Measurements from ENCODE around the gene MPO. TPM values are rescaled to one million over a fixed set of nuclear protein-coding genes. Genes with fewer than 3 reads are reported as not detected.

Gene MPO
- polyA plus RNA-seq, 3 donors, result 2.7 to 6.9 (median 6.6) TPM

DNA sequence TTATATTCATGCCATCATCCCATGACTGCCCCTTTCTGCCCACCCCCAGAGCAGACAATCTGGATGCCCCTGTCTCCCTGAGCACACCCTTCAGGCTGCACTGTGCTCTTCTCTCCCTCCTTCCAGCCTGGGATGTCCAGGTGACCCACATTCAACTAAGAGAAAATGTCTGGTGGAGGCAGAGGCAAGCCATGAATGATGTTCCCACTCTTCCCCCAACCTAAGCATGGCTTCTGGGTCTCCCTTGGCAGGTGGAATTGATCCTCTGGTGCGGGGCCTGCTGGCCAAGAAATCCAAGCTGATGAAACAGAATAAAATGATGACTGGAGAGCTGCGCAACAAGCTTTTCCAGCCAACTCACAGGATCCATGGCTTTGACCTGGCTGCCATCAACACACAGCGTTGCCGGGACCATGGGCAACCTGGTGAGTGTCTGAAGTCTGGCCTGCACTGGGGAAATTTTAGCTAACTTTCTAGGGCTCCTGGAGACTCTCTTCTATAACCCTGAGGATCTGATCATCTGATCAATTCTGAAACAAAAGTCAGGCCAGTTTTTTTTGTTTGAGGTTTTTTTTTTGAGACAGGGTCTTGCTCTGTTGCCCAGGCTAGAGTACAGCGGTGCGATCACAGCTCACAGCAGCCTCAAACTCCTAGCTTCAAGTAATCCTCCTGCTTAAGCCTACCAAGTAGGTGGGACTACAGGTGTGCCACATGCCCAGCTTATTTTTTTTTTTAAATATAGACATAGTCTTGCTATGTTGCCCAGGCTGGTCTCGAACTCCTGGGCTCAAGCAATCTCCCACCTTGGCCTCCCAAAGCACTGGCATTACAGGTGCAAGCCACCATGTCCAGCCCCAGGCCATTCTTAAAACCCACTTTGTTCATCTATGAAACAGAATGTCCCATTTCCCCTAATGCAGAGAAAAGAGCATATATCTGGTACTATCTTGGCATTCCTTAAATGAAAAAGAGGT lies 14.5 kb downstream of the MPO start:
- no peak for DNase-seq

DNA sequence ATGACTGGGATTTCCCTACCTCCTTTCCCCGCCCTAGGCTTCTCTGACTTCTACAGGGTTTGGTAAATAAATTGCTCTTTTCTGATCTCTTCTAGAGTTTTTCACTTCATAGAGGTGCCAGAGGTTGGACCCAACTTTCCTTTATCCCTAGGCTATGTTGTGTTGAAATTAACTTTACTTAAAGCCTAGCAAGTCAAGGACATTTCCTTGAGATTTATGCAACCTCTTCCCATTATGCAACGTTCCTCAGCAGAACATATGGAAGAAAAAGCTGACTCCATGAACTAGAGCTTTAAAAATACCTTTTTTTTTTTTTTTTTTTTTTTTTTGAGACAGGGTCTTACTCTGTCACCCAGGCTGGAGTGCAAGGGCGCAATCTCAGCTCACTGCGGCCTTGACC lies 15.5 kb downstream of the MPO start:
- no peak for DNase-seq

DNA sequence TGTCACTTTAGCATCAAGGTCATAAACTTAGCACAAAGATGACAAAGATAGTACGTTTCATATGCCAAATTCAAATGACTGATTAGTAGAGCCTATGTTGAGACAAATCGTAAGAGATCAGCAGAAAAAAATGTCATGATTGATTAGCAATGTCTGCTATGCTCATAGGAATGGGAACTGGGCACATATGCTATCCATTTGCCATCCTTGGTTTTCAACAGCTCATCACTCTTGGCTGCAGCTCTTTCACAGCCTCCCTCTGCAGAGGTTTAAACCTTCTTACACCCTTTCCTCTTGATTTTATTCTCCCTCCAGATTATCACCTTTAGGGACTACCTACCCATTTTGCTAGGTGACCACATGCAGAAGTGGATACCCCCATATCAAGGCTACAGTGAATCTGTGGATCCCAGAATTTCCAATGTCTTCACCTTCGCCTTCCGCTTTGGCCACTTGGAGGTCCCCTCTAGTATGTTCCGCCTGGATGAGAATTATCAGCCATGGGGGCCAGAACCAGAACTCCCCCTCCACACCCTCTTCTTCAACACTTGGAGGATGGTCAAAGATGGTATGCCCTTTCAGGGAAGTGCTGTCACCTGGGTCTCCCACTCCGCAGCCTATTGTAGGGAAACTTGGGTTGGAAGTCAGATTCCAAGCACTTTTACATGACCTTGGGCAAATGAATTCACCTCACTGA lies 16.2 kb downstream of the MPO start:
- no peak for DNase-seq

DNA sequence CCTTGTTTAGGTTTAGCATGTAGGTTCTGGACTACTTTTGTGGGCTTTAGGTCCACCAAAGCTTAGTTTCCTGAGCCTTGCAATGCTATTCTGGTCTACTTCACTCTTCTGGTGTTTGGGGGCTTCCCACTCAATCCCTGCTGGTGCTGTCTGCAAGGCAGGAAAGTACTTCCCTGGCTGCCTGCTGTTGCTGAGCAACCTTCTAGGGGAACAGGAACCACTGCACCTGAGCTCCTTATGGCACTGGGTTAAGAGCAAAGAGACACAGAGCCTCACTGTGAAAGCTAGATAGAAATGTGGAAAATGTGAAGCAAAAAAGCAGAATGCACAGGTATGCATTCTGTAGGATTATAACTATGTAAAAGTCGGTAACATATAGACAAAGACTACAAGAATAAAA lies 17.0 kb downstream of the MPO start:
- no peak for DNase-seq

DNA sequence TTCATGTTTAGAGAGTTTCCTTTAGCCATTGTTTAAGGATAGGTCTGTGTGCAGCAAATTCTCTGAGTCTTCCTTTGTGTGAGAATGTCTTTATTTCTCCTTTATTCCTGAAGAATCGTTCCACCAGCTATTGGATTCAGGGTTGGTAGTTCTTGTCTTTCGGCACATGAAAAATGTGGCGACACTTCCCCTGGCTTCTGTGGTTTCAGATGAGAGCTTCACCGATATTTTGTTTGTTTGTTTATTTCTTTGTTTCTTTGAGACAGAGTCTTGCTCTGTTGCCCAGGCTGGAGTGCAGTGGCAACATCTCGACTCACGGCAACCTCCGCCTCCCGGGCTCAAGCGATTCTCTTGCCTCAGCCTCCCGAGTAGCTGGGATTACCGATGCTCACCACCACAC lies 18.6 kb downstream of the MPO start:
- DNase-seq, result no peak

DNA sequence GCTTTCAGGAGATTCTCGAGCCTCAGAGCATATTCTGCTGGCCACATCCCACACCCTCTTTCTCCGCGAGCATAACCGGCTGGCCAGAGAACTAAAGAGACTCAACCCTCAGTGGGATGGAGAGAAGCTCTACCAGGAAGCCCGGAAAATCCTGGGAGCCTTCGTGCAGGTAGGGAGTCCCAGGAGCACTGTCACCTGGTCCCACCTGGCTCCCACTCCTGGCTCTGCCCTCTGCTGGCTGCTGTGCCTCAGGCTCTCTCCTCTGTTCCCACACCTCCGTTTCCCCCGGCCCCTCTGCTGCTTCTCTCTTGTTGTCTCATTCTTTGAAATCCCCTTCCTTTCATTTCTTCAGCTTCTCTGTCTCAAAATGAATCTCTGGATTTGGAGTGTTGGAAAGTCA lies 25.9 kb downstream of the MPO start:
- DNase-seq, result no peak

DNA sequence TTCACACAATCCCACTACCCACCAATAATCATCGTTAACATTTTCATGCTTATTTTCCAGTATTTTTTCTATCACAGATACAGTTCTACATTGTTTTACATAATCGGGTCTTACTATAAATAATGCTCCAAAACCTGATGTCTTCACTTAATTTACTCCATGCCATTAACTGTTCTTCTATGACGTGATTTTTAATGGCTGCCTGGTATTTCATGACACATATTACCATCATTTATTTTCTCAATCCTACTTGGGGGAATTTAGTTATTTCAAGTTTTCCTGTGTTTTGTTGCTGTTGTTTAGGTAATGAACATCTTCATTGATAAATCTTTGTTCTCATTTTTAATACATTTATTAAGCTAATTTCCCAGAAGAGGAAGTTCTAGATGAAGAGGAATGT lies 27.7 kb downstream of the MPO start:
- no peak for DNase-seq

DNA sequence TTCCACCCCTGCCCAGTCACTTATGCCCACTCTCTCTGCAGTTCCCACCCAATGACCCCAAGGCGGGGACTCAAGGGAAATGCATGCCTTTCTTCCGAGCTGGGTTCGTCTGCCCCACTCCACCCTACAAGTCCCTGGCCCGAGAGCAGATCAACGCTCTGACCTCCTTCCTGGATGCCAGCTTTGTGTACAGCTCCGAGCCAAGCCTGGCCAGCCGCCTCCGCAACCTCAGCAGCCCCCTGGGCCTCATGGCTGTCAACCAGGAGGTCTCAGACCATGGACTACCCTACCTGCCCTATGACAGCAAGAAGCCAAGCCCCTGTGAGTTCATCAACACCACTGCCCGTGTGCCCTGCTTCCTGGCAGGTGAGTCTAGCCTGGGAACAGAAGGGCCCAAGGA lies 28.6 kb downstream of the MPO start:
- DNase-seq, result no peak

DNA sequence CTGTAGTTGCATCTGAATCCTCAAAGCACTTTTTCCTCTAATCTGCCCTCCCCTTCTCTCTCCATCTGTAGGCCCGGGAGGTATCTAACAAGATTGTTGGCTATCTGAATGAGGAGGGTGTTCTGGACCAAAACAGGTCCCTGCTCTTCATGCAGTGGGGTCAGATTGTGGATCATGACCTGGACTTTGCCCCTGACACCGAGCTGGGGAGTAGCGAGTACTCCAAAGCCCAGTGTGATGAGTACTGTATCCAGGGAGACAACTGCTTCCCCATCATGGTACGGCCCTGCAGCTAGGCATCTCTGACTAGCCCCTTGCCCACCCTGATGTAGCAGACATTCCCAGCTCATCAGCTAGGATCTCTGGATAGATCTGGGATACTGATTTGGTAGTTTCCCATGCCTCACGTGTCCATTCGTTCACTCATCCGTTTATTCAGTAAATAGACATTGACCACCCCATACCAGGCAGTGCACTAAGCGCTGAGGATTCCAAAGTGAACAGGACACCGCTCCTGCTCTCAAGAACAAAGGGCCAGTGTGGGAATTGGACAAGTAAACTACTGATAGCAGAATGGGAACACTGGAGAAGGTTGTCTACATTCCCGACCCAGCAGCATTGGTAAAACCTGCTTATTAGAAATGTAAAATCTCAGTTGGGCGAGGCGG lies 30.3 kb downstream of the MPO start:
- DNase-seq, result no peak

DNA sequence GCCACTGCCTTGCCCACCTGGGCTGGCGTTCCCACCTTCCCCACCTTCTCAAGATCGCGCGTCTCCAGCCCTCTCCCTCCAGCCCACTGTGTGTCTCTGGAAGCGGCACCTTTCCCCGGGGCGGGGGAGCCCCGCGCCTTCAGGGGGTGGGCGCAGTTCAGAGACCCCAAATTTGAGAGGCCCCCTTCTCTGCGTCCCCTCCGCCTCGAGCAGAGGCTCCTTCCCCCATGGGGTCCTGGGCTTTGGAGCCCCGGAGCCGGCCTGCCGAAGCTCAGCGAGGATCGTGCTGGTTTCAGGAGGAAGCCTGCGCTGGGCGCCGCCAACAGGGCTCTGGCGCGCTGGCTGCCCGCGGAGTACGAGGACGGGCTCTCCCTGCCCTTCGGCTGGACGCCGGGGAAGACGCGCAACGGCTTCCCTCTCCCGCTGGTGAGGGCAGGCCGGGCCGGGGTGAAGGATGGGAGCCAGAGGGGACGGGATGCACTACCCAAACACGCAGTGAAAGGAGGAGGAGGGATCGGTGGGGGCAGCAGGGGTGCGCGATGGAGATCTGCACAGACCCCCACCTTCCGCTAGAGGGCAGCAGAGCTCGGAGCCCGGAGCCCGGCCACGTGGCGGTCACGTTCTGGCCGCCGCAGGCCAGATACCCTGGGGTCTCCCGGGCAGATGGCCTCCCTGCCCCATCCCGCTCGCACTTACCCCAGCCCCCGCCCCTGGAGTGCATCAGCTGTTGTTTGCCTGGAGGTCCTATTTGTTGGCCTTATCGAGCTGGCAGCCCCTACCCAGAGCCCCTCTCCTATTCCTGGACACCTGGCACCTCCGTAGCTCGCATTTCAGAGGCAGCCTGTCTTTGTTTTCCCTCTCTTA lies 31.2 kb downstream of the MPO start:
- DNase-seq, result peak; percentile 58

DNA sequence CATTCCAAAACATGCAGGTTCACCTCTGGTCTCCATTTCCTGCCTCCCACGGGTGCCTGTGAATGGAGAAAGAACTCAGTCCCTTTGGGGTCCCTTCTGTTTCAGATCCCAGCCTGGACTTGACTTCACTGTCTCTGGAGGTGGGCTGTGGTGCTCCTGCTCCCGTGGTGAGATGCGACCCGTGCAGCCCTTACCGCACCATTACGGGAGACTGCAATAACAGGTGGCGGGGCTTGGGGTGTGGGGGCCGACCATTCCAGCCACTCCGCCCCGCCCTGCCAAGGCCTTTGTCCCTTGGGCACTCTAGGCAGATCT lies 31.8 kb downstream of the MPO start:
- DNase-seq, result no peak

DNA sequence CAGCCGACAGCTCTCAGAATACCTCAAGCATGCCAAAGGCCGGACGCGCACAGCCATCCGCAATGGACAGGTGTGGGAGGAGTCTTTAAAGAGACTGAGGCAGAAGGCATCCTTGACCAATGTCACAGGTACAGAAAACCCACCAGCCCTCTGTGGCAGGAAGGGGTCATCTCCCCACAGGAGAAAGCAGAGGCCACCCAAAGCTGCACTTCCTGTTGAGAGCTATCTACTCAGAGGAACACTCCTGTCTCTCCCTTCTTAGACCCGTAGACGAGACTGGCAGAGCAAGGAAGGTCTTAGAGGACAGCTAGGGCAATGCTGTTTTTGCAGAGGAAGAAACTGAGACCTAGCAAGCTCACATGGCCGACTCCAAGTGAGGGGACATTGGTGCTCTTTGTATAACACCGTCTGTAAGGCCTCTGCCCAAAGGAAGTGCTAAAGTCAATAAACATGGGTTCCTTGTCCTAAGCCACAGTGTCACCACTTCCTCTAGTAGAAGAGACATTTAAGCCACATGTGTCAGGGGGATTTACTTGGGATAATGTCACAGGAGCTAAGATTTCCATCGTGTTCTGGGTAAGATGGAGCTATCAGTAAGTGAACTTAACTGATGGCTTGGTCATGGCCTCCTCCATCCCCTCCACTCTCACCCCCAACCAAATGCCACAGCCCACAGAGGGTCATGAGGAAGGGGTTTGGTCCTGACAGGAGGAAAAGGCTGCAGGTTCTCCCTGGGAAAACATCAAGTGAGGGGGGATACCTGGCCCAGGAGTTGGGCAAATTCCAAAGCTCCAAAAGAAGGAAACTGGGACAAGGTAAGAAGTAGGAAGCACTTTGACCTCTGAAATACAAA lies 33.0 kb downstream of the MPO start:
- DNase-seq, result no peak

DNA sequence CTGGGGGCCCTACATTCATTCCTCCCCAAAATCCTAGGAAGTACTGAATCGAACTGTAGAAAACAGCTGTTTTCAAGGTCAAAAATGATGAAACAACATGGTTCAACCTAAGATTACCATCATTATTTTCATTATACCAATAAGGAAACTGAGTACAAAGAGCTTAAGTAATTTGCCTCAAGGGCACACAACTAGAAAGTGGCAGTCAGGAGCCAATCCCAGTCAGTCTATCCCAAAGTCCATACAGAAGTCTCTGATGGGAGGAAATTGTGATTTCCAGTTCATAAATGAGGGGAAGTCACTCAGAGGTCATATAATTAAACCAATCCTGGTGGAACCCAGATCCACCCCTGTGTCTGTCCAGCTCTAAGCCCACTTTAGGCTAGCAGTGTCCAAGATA lies 34.0 kb downstream of the MPO start:
- no peak for DNase-seq

DNA sequence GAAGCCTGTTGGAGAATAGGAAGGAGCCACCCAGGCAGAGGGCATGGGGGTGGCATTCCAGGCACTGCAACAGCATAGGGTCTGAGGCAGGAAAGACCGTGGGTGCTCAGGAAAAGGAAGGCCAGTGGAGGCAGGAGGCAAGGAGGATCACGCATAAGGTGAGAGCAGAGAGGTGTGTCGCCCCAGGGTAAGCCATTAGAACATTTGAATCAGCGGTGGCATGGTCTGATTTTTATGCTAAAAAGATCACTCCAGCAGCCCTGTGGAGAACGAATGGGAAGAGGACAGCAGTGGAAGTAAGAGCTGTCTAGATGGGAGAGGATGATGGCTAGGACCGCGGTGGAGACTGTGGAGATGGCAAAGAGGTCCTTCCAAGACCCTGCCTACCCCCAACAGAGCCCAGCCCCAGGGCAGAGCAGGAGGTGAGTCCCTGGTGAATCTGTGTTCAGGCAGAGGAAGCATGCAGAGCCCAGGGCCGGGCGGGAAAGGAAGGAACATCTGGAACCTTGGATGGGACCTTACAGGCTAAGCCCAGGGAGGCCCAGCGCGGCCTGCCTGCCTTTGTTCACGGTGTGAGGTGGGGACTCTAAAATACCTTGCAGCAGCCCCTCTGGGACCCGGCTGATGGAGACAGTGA lies 34.5 kb downstream of the MPO start:
- no peak for DNase-seq

DNA sequence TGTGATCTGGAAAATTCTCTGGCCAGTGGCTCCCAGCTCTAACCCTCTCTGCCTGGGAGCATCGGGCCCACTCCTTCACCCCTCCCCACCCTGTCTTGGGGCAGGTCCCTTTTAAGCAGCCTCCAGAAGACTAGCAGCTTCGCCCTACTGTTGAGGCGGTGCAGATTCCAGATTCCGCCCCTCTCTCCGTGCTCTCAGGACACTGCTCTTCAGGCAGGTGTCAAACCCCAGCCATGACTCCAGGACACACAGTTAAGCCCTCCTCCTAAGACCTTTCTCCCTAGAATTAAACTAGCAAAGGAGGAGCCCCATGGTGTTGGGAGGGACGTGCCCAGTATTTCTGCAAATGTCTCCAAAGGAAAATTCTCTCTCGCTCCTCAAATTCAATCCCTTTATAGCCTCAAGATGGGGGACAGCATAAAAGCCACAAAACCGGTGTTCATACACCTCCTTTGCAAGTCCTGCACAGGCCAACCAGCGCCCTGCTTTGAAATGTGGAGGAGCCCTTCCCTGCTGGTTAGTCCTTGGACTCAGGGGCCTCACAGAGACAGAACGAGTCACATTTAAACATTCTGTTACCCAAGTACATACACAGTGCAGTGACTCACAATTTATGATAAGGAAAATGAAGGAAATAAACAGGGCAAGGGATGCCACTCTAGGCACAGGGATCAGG lies 35.2 kb downstream of the MPO start:
- DNase-seq, result no peak

DNA sequence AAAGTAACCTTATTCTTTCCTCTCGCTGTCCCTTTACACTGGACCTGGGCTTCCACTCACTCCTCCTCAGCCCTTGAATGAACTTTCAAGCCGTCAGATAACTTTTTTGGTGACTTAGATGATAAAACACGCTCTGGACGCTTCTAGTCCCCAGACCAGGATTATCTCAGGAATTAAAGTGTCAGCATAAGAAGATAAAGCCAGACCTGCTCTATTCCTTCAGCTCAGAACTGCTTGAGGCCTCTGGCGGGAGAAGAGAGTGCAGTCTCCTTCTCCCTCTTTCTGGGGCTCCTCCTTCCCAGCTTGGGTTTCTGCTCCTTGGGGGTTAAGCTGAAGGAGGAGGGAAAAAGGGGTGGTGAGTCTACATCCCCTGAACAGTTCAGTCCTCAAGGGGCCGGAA lies 35.8 kb downstream of the MPO start:
- no peak for DNase-seq

DNA sequence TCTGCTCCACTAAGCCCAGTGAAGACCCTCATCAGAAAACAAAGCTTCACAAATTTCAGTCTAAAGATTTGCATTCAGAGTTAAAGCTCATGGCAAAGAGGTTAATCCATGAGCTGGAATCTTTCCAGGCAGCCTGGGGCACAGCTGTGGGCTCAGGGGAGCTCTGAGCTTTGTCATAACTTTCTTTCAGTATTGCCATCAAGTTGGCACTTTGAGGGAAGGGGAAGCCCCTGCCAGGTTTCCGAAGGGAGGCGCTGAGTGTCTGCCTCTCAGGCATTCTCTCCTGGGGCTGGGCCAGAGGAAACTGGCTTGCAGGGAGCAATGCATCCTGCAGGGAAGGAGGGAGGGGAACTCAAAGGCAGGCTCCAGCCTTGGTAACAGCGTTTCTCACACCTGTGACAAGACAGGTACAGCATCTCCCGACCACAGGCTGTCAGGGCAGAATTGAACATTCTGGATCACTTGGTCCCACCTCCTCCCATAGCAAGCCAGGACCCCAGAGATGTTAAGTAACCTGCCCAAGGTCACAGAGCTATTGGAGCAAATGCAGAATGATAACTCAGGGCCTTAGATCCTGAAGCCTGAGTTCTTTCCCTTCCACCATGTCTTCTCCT lies 38.5 kb downstream of the MPO start:
- DNase-seq, result no peak

DNA sequence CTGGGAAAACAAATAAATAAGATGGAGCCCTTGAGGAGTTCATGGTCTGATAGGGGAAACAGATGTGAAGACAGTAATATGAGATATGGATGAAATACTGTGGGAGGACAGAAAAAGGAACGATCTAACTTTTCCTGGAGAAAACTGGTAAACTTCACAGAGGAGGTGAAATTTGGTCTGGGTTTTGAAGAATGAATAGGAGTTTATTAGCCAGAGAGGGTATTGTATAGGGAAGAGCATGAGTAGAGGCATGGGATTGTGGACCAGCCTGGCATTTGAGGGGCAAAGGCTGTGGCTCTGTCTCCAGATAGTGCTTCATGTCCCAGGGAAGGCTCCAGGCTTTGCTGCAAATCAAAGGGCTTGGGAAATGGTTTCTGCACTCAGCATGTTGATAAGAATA lies 40.7 kb downstream of the MPO start:
- no peak for DNase-seq

DNA sequence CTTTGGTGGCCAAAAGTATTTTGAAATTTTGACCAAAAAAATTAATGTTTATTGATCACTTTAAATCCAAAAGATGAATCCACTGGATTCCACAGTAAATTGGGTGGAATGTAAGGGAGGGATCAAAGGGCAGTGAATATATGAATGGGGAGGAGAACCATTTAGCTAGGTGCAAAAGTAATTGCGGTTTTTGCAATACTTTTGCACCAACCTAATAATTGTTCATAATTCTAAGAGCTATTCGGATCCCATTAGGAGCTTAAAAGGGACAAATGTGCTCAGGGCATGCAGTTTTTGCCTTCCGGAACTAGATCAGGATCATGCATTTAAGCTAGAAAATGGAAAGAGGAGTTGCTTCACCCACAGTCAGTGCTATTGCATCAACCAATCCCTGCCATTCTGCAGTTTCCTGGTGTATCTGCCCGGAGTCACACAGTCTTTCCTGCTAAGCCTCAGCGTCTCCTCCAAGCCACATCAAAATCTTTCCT lies 42.5 kb downstream of the MPO start, which contains the start of gene LPO:
Gene LPO (plus strand): TSS at position 438 of the 488 bp plus-strand sequence. CDS start 4,396 bp downstream, outside the sequence.
- no peak for DNase-seq

Measured in renal pelvis (tissue), 4 donors.